SU-DHL-6 (cell line): ENCODE data around the gene APOBEC3B.
A peak's percentile ranks its signal among the peaks of the same experiment; 100 is the strongest.
"Not testable (repeated sequence)": the region's sequence is repeated elsewhere in the genome, so short reads cannot be mapped to it uniquely, and the experiment has no call there.

Source experiments
- H2AFZ ChIP-seq: fragments of 200-600 bp; sonication (generic); 2 replicates; pipeline ENCODE4 v1.6.1; 2014; ENCODE audit warnings: low read depth, mild to moderate bottlenecking, moderate library complexity, mixed read lengths, antibody characterized with exemption, low read length; ENCODE audit not compliant: severe bottlenecking
- H3F3A ChIP-seq: fragments of 200-600 bp; shearing (Covaris generic); 2 replicates; pipeline ENCODE4 v1.6.0; 2016; ENCODE audit warnings: antibody characterized with exemption, mild to moderate bottlenecking; ENCODE audit not compliant: insufficient read depth
- H3K27ac ChIP-seq: fragments of 200-600 bp; sonication (generic); 2 replicates; pipeline ENCODE4 v1.5.1; 2016; ENCODE audit warnings: low read depth, mild to moderate bottlenecking, low read length, moderate library complexity, mixed read lengths
- H3K27me3 ChIP-seq: fragments of 200-600 bp; sonication (generic), shearing (Covaris generic); 2 replicates; pipeline ENCODE4 v1.6.0; 2014; ENCODE audit warnings: mild to moderate bottlenecking, low read length
- H3K36me3 ChIP-seq: fragments of 200-600 bp; sonication (generic); 2 replicates; pipeline ENCODE4 v1.6.1; 2014; ENCODE audit warnings: mild to moderate bottlenecking, low read length, mixed read lengths
- H3K4me2 ChIP-seq: fragments of 300-600, 200-600 bp; shearing (Covaris generic), sonication (generic); 2 replicates; pipeline ENCODE4 v1.6.0; 2014; ENCODE audit warnings: low read length, low read depth, mild to moderate bottlenecking; ENCODE audit not compliant: poor library complexity, severe bottlenecking
- H3K4me3 ChIP-seq: fragments of 200-600 bp; sonication (generic); 2 replicates; pipeline ENCODE4 v1.5.1; 2014; ENCODE audit warnings: antibody characterized with exemption, low read length, mild to moderate bottlenecking, mixed read lengths; ENCODE audit not compliant: insufficient read depth, poor library complexity, severe bottlenecking
- H3K79me2 ChIP-seq: fragments of 200-600 bp; sonication (generic); 2 replicates; pipeline ENCODE4 v1.6.1; 2014; ENCODE audit warnings: mild to moderate bottlenecking, low read length, moderate library complexity; ENCODE audit not compliant: insufficient read depth
- H3K9ac ChIP-seq: fragments of 200-600 bp; sonication (generic); 2 replicates; pipeline ENCODE4 v1.7.0; 2014; ENCODE audit warnings: mild to moderate bottlenecking, low read length
- H3K9me2 ChIP-seq: fragments of 200-600 bp; sonication (generic); replicated peaks from 2 replicates; pipeline ENCODE4 v1.6.1; 2014; ENCODE audit warnings: low read length; ENCODE audit not compliant: insufficient read depth
- H3K9me3 ChIP-seq: fragments of 200-600 bp; sonication (generic); 2 replicates; pipeline ENCODE4 v1.6.1; 2014; ENCODE audit warnings: low read length, mixed read lengths; ENCODE audit not compliant: insufficient read depth
- H4K20me1 ChIP-seq: fragments of 200-600 bp; sonication (generic); 2 replicates; pipeline ENCODE4 v1.6.1; 2014; ENCODE audit warnings: low read depth, mild to moderate bottlenecking, antibody characterized with exemption, low read length, moderate library complexity, mixed read lengths
- CTCF ChIP-seq: fragments of 200-600 bp; sonication (generic); IDR thresholded peaks from one replicate; pipeline ENCODE4 v1.5.1; 2017; ENCODE audit warnings: antibody characterized with exemption, mild to moderate bottlenecking, low read length, moderate library complexity; ENCODE audit not compliant: insufficient read depth, poor library complexity, severe bottlenecking
- EZH2phosphoT487 ChIP-seq: fragments of 200-600 bp; sonication (generic), shearing (Covaris generic); conservative IDR thresholded peaks from 2 replicates; pipeline ENCODE4 v1.6.1; 2018; ENCODE audit warnings: mild to moderate bottlenecking, antibody characterized with exemption, low read length, moderate library complexity, mixed read lengths

APOBEC3B gene

GRCh38 chr22:39039306-39040126 is 57.4 kb downstream of the APOBEC3B start:
- Histone ChIP-seq H3K79me2 (peaks cover 12% of the 10 kb centered on the region), H3K9ac (peak overlapping the region; percentile 65), H3K27me3 (no peaks in the 10 kb centered on the region), H3F3A (no peaks in the 10 kb centered on the region; the same call in 1 of the 2 replicates), H3K27ac (no peak overlapping the region), H3K4me3 (no peak overlapping the region), H4K20me1 (no peaks in the 10 kb centered on the region), H3K36me3 (no peaks in the 10 kb centered on the region), H2AFZ (no peak overlapping the region), H3K9me3 (no peaks in the 10 kb centered on the region), H3K4me2 (peak overlapping the region; percentile 72), H3K9me2 (no peaks in the 10 kb centered on the region)
- TF ChIP-seq EZH2phosphoT487 (no peak), CTCF (no peak)

GRCh38 chr22:39040155-39040537 is 58.0 kb downstream of the APOBEC3B start:
- not testable (repeated sequence) for H3F3A ChIP-seq, H3K9me3 ChIP-seq, H3K9me2 ChIP-seq, H3K36me3 ChIP-seq, H3K4me3 ChIP-seq, H4K20me1 ChIP-seq, H3K27me3 ChIP-seq, H2AFZ ChIP-seq
- Histone ChIP-seq H3K4me2 (peak overlapping the region; percentile 72), H3K27ac (peak overlapping the region; percentile 66; the same call in 1 of the 2 replicates), H3K79me2 (peaks cover 12% of the 10 kb centered on the region), H3K9ac (peak overlapping the region; percentile 65)

- peak within 1 kb of the TSS; percentile 65 for H3K9ac ChIP-seq
These were observed 58.6 kb downstream of the APOBEC3B start, which contains the start of gene APOBEC3F for GRCh38 chr22:39040538-39041296. Gene APOBEC3F, plus strand, starts transcription at chr22:39040864. Its CDS starts 97 bp downstream, at chr22:39040961.

GRCh38 chr22:39041908-39042307 is 59.8 kb downstream of the APOBEC3B start:
- Histone ChIP-seq H3K9me2 (no peaks in the 10 kb centered on the region), H3K9me3 (no peaks in the 10 kb centered on the region), H4K20me1 (no peaks in the 10 kb centered on the region), H3K27ac (peak overlapping the region; percentile 66; the same call in 1 of the 2 replicates), H2AFZ (no peak overlapping the region), H3K27me3 (no peaks in the 10 kb centered on the region), H3K4me2 (peak overlapping the region; percentile 72), H3K79me2 (peaks cover 12% of the 10 kb centered on the region), H3K36me3 (no peaks in the 10 kb centered on the region), H3K9ac (peak overlapping the region; percentile 65; the same call in 1 of the 2 replicates), H3K4me3 (peak overlapping the region; percentile 66), H3F3A (no peaks in the 10 kb centered on the region; the same call in 1 of the 2 replicates)
- TF ChIP-seq CTCF = no peak
- no peak for TF ChIP-seq EZH2phosphoT487

More at GRCh38 chr22:39040538-39041296, 58.6 kb downstream of the APOBEC3B start, which contains the start of gene APOBEC3F:
- H4K20me1 ChIP-seq, H3K27me3 ChIP-seq, H3K9me3 ChIP-seq, H2AFZ ChIP-seq, H3F3A ChIP-seq, H3K9me2 ChIP-seq, H3K36me3 ChIP-seq: not testable (repeated sequence)
- H3K79me2 ChIP-seq = peaks cover 12% of the 10 kb centered on the region
- peak within 1 kb of the TSS; percentile 66 for H3K27ac ChIP-seq
- peak within 1 kb of the TSS; percentile 66 for H3K4me3 ChIP-seq
- peak within 1 kb of the TSS; percentile 72 for H3K4me2 ChIP-seq
